GM04504 (cell line): Measurements from ENCODE around the gene ODAD2.
"Not testable (repeated sequence)": the region's sequence is repeated elsewhere in the genome, so short reads cannot be mapped to it uniquely, and the experiment has no call there.

Experiments
- DNase-seq: peaks from one replicate; pipeline ENCODE4 v3.0.0-alpha.2; 2012; ENCODE audit warnings: low read depth

Gene ODAD2, protein sequence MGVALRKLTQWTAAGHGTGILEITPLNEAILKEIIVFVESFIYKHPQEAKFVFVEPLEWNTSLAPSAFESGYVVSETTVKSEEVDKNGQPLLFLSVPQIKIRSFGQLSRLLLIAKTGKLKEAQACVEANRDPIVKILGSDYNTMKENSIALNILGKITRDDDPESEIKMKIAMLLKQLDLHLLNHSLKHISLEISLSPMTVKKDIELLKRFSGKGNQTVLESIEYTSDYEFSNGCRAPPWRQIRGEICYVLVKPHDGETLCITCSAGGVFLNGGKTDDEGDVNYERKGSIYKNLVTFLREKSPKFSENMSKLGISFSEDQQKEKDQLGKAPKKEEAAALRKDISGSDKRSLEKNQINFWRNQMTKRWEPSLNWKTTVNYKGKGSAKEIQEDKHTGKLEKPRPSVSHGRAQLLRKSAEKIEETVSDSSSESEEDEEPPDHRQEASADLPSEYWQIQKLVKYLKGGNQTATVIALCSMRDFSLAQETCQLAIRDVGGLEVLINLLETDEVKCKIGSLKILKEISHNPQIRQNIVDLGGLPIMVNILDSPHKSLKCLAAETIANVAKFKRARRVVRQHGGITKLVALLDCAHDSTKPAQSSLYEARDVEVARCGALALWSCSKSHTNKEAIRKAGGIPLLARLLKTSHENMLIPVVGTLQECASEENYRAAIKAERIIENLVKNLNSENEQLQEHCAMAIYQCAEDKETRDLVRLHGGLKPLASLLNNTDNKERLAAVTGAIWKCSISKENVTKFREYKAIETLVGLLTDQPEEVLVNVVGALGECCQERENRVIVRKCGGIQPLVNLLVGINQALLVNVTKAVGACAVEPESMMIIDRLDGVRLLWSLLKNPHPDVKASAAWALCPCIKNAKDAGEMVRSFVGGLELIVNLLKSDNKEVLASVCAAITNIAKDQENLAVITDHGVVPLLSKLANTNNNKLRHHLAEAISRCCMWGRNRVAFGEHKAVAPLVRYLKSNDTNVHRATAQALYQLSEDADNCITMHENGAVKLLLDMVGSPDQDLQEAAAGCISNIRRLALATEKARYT

DNA sequence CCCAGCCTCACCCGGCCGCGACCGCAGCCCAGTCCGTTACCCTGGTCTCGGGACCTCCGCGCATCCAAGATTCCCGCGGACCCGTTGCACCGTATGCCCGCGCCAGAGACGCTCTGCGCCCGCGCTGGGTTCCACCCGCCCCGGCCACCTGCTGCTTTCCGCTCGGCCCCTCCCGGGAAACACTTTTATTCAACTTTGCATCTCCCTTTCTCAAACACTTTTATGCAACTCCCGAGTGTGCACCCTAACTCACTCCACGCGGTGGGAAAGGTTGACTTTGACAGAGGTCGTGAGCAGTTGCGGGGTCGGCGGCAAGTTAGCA is at the start of gene ODAD2:
Gene ODAD2 (minus strand): TSS at position 126 of the 322 bp plus-strand sequence. CDS start 3,937 bp downstream, outside the sequence.
- DNase-seq, result no peak

- no peak for DNase-seq
These were observed 48.2 kb upstream of the ODAD2 start for GRCh38 chr10:28047061-28047460.

DNA sequence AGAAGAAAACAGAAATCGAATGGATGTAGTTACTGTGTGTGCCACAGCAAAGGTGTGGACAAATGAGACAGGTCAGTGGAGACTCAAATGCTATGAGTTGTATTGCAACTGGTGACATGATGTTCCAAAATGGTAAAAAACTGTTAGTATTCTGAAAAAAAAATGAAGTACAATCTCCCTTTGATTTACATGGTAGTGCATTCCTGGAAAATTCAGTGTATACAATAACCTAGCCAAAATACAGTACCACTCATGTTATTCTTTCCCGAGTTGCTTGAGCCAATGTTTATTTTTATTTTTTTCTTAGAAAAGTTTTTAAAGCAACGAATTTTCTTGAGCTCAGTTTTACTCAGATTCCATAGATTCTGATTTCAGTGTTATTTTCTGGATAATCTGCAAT is 47.7 kb upstream of the ODAD2 start:
- no peak for DNase-seq

GRCh38 chr10:28043941-28044340 is 45.1 kb upstream of the ODAD2 start:
- no peak for DNase-seq

DNA sequence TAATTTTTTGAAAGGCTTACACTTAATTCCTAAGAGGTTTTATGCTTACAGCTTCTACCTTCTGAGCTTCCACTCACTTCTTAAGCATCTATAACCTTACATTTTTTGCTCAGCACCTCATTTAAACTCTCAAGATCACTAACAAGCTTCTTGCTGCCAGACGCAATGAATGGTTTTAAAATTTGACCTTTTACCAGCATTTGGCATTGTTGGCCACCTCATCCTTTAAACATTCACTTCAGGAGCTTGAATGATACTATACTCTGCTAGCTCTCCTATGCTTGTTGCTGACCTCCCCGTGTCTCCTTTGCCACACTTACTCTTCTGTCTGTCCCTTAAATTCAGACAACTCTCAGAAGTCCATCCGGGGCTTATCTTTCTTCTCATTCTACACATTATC is 37.7 kb upstream of the ODAD2 start:
- DNase-seq, result no peak

- DNase-seq, result no peak
These were observed 22.4 kb upstream of the ODAD2 start for GRCh38 chr10:28020993-28021982.

GRCh38 chr10:28020080-28020860 is 21.4 kb upstream of the ODAD2 start:
- no peak for DNase-seq

- DNase-seq, result no peak
These were observed 15.8 kb upstream of the ODAD2 start for GRCh38 chr10:28014651-28015050.

- no peak for DNase-seq
These were observed 14.2 kb upstream of the ODAD2 start for GRCh38 chr10:28012990-28013515.

GRCh38 chr10:28010821-28011220 is 11.9 kb upstream of the ODAD2 start:
- no peak for DNase-seq

- DNase-seq, result no peak
These were observed 9.2 kb upstream of the ODAD2 start for GRCh38 chr10:28008054-28008453.

DNA sequence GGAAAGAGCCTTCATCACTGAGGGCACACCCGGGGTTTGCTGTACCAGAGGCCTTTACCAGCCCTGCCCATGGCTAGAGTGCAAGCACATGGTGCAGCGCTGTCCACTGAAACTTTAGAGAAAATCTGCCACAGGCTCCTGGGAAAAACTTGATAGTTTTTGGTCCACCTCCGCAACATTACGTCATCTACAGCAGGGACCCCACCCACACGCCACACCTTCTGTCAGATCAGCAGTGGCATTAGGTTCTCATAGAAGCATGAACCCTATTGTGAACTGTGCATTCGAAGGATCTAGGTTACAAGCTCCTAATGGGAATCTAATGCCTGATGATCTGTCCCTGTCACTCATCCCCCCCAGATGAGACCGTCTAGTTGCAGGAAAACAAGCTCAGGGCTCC is 2.5 kb upstream of the ODAD2 start:
- no peak for DNase-seq

GRCh38 chr10:27998178-27998953 is 513 bp downstream of the ODAD2 start:
- no peak for DNase-seq

DNA sequence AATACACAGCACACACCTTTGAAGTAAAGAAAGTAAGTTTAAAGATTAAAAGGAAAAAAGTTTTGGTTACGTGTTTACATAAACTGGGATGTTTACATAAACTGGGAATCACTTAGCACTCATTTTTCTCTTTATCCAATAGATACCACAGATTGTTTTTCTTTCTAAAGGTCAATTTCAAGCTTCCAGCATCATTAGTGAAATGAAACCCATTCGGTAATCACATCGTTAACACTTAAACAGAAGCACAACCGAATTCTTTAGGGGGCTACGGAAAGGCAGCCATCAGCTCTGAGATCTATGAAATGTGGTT is 1.1 kb downstream of the ODAD2 start:
- DNase-seq, result no peak

DNA sequence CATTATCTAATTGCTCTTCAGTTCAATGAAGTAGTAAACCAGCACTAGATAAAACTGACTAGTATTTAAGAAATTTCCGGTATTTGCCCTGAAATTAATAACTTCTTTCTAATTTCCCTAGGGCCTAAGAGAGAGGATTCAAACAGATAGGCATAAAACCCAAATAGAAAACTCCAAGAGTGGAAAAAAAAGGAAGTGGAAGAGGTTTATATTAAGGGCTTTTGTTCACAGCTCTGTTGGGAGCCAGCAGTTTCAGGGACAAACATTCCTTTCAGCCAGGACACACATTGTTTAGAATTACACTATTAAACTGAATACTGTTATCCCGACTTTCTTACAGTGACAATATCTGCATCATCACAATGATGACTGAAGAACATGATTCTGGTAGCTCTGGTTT is 3.6 kb downstream of the ODAD2 start:
- no peak for DNase-seq

DNA sequence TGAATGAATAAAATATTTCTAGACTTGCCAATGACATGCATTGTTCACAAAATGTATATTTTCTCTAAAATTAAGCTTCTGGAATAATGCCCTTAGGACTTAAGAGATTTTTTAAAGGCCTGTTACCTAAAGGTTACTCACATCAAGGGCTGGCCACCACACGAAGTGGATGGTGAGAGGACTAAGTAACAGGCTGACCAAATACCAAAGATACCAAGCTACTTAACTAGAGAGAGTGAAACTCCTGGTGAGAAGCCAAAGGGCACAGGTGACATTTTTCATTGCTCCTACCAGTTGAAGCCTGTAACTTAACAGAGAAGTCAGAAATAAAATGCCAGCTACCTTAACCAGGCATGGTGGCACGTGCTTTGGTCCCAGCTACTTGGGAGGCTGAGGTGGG is 9.5 kb downstream of the ODAD2 start:
- DNase-seq, result not testable (repeated sequence)

- no peak for DNase-seq
These were observed 12.1 kb downstream of the ODAD2 start for GRCh38 chr10:27986821-27987220.

DNA sequence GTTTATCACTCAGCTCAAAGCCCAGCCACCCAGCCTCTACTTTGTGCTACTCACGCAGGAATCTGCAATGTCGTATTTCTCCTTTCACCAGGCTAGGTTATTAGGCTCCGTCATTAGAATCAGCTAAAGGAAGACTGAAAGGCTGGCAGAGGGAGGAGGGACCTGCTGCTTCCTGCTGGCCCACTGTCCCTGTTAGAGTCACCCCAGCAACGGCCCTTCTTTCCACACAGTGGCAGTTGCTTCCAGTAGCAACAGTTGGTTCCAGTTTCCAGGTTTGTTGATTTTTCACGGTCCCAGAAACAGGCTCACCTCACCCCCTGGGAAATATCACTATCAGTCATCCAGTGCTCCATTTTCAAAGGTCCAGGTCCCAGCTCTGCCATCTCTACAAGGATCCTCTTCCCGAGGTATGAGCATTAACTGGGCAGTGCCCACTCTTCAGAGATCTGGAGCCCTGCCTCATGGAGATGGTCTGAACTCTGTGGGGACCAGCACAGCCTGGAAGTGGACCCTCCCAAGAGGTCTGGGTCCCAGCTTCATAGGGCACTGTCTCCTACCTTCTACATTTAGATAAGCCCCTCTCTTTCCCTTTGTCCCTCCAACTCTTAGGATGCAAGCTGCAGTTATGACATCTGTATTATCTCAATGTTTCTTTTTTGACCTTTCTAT is 15.9 kb downstream of the ODAD2 start:
- DNase-seq, result no peak

- DNase-seq, result no peak
These were observed 17.1 kb downstream of the ODAD2 start for GRCh38 chr10:27981744-27982143.
